Nephron progenitor cell (in vitro differentiated cells): ENCODE results near the gene ITIH5.

Source experiments
- DNase-seq: peaks from one replicate; pipeline ENCODE4 v3.0.0; 2021
- H3K27ac Mint-ChIP-seq: 2 replicates; pipeline ENCODE4 v1.8.0; 2021; ENCODE audit warnings: mild to moderate bottlenecking, moderate library complexity, mixed read lengths
- H3K27me3 Mint-ChIP-seq: 2 replicates; pipeline ENCODE4 v1.8.0; 2021; ENCODE audit warnings: mild to moderate bottlenecking, low read depth, mixed read lengths; ENCODE audit not compliant: poor library complexity
- H3K36me3 Mint-ChIP-seq: 2 replicates; pipeline ENCODE4 v1.8.0; 2021; ENCODE audit warnings: low read depth, mixed read lengths
- H3K4me1 Mint-ChIP-seq: 2 replicates; pipeline ENCODE4 v1.8.0; 2021; ENCODE audit warnings: mixed read lengths
- H3K4me3 Mint-ChIP-seq: 2 replicates; pipeline ENCODE4 v1.8.0; 2021; ENCODE audit warnings: mild to moderate bottlenecking, moderate library complexity, mixed read lengths
- H3K9me3 Mint-ChIP-seq: 2 replicates; pipeline ENCODE4 v1.8.0; 2021; ENCODE audit warnings: mild to moderate bottlenecking, moderate library complexity, mixed read lengths
- TF ChIP-seq, protein P1 (sequence below): fragments of 200-600 bp; sonication (generic); IDR thresholded peaks from 2 replicates; pipeline ENCODE4 v1.5.0; 2021; ENCODE audit warnings: antibody characterized with exemption

Gene ITIH5

GRCh38 chr10:7518693-7519092, 148.1 kb downstream of the ITIH5 start:
- H3K27ac Mint-ChIP-seq = no peak overlapping the region
- H3K4me3 Mint-ChIP-seq = no peak overlapping the region
- no peaks in the 10 kb centered on the region for H3K9me3 Mint-ChIP-seq
- no peaks in the 10 kb centered on the region for H3K36me3 Mint-ChIP-seq
- peaks cover 83% of the 10 kb centered on the region for H3K27me3 Mint-ChIP-seq
- H3K4me1 Mint-ChIP-seq = peaks cover 38% of the 10 kb centered on the region
- no peak for DNase-seq
- TF ChIP-seq, protein P1, sequence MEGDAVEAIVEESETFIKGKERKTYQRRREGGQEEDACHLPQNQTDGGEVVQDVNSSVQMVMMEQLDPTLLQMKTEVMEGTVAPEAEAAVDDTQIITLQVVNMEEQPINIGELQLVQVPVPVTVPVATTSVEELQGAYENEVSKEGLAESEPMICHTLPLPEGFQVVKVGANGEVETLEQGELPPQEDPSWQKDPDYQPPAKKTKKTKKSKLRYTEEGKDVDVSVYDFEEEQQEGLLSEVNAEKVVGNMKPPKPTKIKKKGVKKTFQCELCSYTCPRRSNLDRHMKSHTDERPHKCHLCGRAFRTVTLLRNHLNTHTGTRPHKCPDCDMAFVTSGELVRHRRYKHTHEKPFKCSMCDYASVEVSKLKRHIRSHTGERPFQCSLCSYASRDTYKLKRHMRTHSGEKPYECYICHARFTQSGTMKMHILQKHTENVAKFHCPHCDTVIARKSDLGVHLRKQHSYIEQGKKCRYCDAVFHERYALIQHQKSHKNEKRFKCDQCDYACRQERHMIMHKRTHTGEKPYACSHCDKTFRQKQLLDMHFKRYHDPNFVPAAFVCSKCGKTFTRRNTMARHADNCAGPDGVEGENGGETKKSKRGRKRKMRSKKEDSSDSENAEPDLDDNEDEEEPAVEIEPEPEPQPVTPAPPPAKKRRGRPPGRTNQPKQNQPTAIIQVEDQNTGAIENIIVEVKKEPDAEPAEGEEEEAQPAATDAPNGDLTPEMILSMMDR = no peak

GRCh38 chr10:7515439-7515838, 151.3 kb downstream of the ITIH5 start:
- peaks cover 57% of the 10 kb centered on the region for H3K27me3 Mint-ChIP-seq
- no peak for DNase-seq
- TF ChIP-seq, protein P1 = no peak
- H3K27ac Mint-ChIP-seq = no peak overlapping the region
- peaks cover 39% of the 10 kb centered on the region for H3K4me1 Mint-ChIP-seq
- peaks cover 23% of the 10 kb centered on the region for H3K9me3 Mint-ChIP-seq
- H3K4me3 Mint-ChIP-seq = no peak overlapping the region
- H3K36me3 Mint-ChIP-seq = peaks cover 14% of the 10 kb centered on the region

GRCh38 chr10:7513936-7514335, 152.8 kb downstream of the ITIH5 start:
- H3K9me3 Mint-ChIP-seq = peaks cover 35% of the 10 kb centered on the region
- peaks cover 53% of the 10 kb centered on the region for H3K27me3 Mint-ChIP-seq

GRCh38 chr10:7513455-7513854, 153.3 kb downstream of the ITIH5 start:
- Mint-ChIP-seq H3K4me1 (peaks cover 39% of the 10 kb centered on the region), H3K36me3 (peaks cover 23% of the 10 kb centered on the region), H3K27ac (no peak overlapping the region), H3K9me3 (peaks cover 39% of the 10 kb centered on the region), H3K4me3 (no peak overlapping the region), H3K27me3 (peaks cover 49% of the 10 kb centered on the region)
- TF ChIP-seq, protein P1 = no peak
- DNase-seq = no peak

More at GRCh38 chr10:7513936-7514335, 152.8 kb downstream of the ITIH5 start:
- peaks cover 39% of the 10 kb centered on the region for H3K4me1 Mint-ChIP-seq
- DNase-seq = no peak
- TF ChIP-seq, protein P1 = no peak
- H3K36me3 Mint-ChIP-seq = peaks cover 23% of the 10 kb centered on the region
- H3K4me3 Mint-ChIP-seq = no peak overlapping the region
- no peak overlapping the region for H3K27ac Mint-ChIP-seq

DNA sequence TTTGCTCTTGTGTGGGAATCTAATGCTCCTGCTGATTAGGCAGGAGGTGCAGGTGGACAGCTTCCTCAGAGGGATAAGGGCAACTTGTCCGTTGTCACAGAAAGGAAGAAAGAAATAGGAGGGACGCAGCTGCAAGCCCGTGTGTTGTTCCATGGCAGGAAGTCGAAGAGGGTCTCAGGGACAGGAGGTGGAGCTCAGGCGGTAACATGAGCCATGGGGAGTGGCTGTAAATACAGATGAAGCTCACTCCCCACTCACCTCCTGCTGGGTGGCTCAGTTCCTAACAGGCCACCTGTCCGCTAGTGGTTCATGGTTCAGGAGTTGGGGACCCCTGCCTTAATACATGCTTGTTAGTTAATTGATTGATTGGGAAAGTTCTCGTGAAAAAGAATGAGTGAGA, 154.3 kb downstream of the ITIH5 start:
- peaks cover 34% of the 10 kb centered on the region for H3K4me1 Mint-ChIP-seq
- peaks cover 39% of the 10 kb centered on the region for H3K27me3 Mint-ChIP-seq
- H3K9me3 Mint-ChIP-seq = peaks cover 41% of the 10 kb centered on the region
- no peak for DNase-seq
- no peak overlapping the region for H3K4me3 Mint-ChIP-seq
- H3K27ac Mint-ChIP-seq = no peak overlapping the region
- H3K36me3 Mint-ChIP-seq = peaks cover 23% of the 10 kb centered on the region
- TF ChIP-seq, protein P1 = no peak

DNA sequence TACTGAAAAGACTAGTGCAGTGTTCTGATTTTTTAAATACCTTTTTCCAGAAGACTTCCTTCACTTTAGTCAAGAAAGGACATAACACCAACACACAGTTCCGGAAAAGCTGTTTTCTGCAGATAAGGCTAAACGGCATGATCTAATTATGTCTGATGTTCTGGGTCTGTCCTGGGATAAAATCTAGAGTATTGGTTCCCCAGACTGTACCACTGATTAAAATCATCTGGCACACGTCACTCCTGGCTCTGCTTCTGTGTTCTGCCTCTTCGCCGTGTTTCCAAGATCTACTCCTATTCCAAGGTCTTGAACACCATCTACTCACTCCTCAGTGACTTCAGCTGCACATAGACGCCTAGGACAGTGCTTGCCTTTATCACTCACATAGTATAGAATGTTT, 155.2 kb downstream of the ITIH5 start:
- H3K9me3 Mint-ChIP-seq = peaks cover 44% of the 10 kb centered on the region
- DNase-seq = no peak

More for the DNA sequence above, 155.2 kb downstream of the ITIH5 start:
- no peak overlapping the region for H3K4me3 Mint-ChIP-seq
- peaks cover 34% of the 10 kb centered on the region for H3K4me1 Mint-ChIP-seq
- peaks cover 38% of the 10 kb centered on the region for H3K27me3 Mint-ChIP-seq
- peaks cover 23% of the 10 kb centered on the region for H3K36me3 Mint-ChIP-seq
- TF ChIP-seq, protein P1 = no peak
- no peak overlapping the region for H3K27ac Mint-ChIP-seq
